Left cardiac atrium (tissue), 4 donors: ENCODE results near the gene CD81. TPM values are rescaled to one million over a fixed set of nuclear protein-coding genes. Genes with fewer than 3 reads are reported as not detected.
A peak's percentile ranks its signal among the peaks of the same experiment; 100 is the strongest.
"Not testable (repeated sequence)": the region's sequence is repeated elsewhere in the genome, so short reads cannot be mapped to it uniquely, and the experiment has no call there.

Experiments used
- ATAC-seq, 2 donors: fragments of 200-7000 bp; cut with Tn5 transposase; one replicate each; pipeline ENCODE4 v1.9.1; 2020; ENCODE audit warnings: mild to moderate bottlenecking in 2 of 2, moderate library complexity in 2 of 2
- DNase-seq: peaks from one replicate; pipeline ENCODE4 v3.0.0-alpha.2; 2020
- intact Hi-C, 2 donors: fragments of 100-400 bp; cut with DNase I; formaldehyde crosslinking; loops; one replicate each; pipeline versions ENCODE4 v1.14.1 to v1.15.1; 2022 to 2023
- total RNA-seq, 2 donors: library from RNA; stranded (reverse); fragmentation: NEBNext Ultra II Directional; extraction: Animal tissue kit (Norgen Biotek cat#: 25700); gene quantifications; one replicate each; pipeline ENCODE4 v1.2.1, GENCODE V29; 2021
- donor health status: DM: no; HTN: yes; CAD: no.
- donor health status: DM: no; HTN: yes; CAD: no; lungs with severe emphysema.
- donor health status: DM: yes; HTN: yes; CAD: no.
- donor health status: Dilated cardiomyopathy.

The CD81 gene
- total RNA-seq, 2 donors from 2014 or later: 699 to 773 TPM

GRCh38 chr11:2352420-2352819 is 24.7 kb upstream of the CD81 start:
- ATAC-seq (no peak), DNase-seq (no peak)
- intact Hi-C loops: no loop called here

GRCh38 chr11:2355000-2355644 is 22.0 kb upstream of the CD81 start:
- ATAC-seq (no peak), DNase-seq (no peak)
- intact Hi-C loops: no loop called here

- intact Hi-C loops: no loop called here
- no peak for ATAC-seq
Measured at GRCh38 chr11:2357246-2357645, 19.9 kb upstream of the CD81 start.

GRCh38 chr11:2357651-2358050 is 19.5 kb upstream of the CD81 start:
- ATAC-seq, intact Hi-C loops, DNase-seq: not testable (repeated sequence)

More at GRCh38 chr11:2357246-2357645, 19.9 kb upstream of the CD81 start:
- no peak for DNase-seq

- no peak for ATAC-seq
- no peak for DNase-seq
- intact Hi-C loops: no loop called here
Measured at GRCh38 chr11:2358754-2359442, 18.2 kb upstream of the CD81 start.

- intact Hi-C loops: no loop called here
- ATAC-seq (no peak), DNase-seq (peak; percentile 6)
Measured at GRCh38 chr11:2359557-2359956, 17.6 kb upstream of the CD81 start.

- DNase-seq: peak; percentile 10
- ATAC-seq: no peak
- intact Hi-C loops: loop anchor here in 1 of 2 donors (10.0 kb wide), 1 partner anchor 55 kb away; no protein-coding TSS in a partner anchor
Measured at GRCh38 chr11:2360081-2360642, 16.9 kb upstream of the CD81 start.

- ATAC-seq: peak in 1 of 2 donors; percentile 13
- intact Hi-C loops: loop anchor here in 1 of 2 donors (10.0 kb wide), 1 partner anchor 53 kb away; no protein-coding TSS in a partner anchor
- DNase-seq: no peak
Measured at GRCh38 chr11:2361565-2361964, 15.5 kb upstream of the CD81 start.

- intact Hi-C loops: loop anchor here in 1 of 2 donors (10.0 kb wide), 1 partner anchor 52 kb away; no protein-coding TSS in a partner anchor
- DNase-seq: no peak
- no peak for ATAC-seq
Measured at GRCh38 chr11:2362414-2362813, 14.7 kb upstream of the CD81 start.

GRCh38 chr11:2363130-2363529 is 14.0 kb upstream of the CD81 start:
- intact Hi-C loops: loop anchor here in 1 of 2 donors (10.0 kb wide), 1 partner anchor 52 kb away; no protein-coding TSS in a partner anchor
- ATAC-seq (no peak), DNase-seq (peak; percentile 6)

GRCh38 chr11:2363577-2364370 is 13.3 kb upstream of the CD81 start:
- DNase-seq (peak; percentile 15), ATAC-seq (no peak)
- intact Hi-C loops: loop anchor here in 1 of 2 donors (10.0 kb wide), 1 partner anchor 51 kb away; no protein-coding TSS in a partner anchor

- intact Hi-C loops: loop anchor here in 1 of 2 donors (10.0 kb wide), 1 partner anchor 50 kb away; no protein-coding TSS in a partner anchor
- DNase-seq: peak; percentile 9
- ATAC-seq: not testable (repeated sequence)
Measured at GRCh38 chr11:2364386-2364785, 12.7 kb upstream of the CD81 start.

GRCh38 chr11:2365571-2366210 is 11.4 kb upstream of the CD81 start:
- ATAC-seq: no peak
- DNase-seq: peak; percentile 13
- intact Hi-C loops: loop anchor here in 1 of 2 donors (10.0 kb wide), 1 partner anchor 49 kb away; no protein-coding TSS in a partner anchor

GRCh38 chr11:2366276-2366675 is 10.8 kb upstream of the CD81 start:
- intact Hi-C loops: loop anchor here in 1 of 2 donors (10.0 kb wide), 1 partner anchor 49 kb away; no protein-coding TSS in a partner anchor
- DNase-seq (peak; percentile 42), ATAC-seq (peak in 1 of 2 donors; percentile 55)

GRCh38 chr11:2366733-2367132 is 10.4 kb upstream of the CD81 start:
- DNase-seq (peak; percentile 26), ATAC-seq (no peak)
- intact Hi-C loops: loop anchor here in 1 of 2 donors (10.0 kb wide), 1 partner anchor 48 kb away; no protein-coding TSS in a partner anchor

- DNase-seq (peak; percentile 7), ATAC-seq (peak in 1 of 2 donors; percentile 56)
- intact Hi-C loops: loop anchor here in 1 of 2 donors (10.0 kb wide), 1 partner anchor 47 kb away; no protein-coding TSS in a partner anchor
Measured at GRCh38 chr11:2367266-2368160, 9.6 kb upstream of the CD81 start.

GRCh38 chr11:2368178-2368850 is 8.8 kb upstream of the CD81 start:
- intact Hi-C loops: loop anchor here in 1 of 2 donors (10.0 kb wide), 1 partner anchor 46 kb away; no protein-coding TSS in a partner anchor
- ATAC-seq (no peak), DNase-seq (peak; percentile 13)
